HG03095 (cell line): ENCODE measurements around the gene TBCD.
"Not testable (repeated sequence)": the region's sequence is repeated elsewhere in the genome, so short reads cannot be mapped to it uniquely, and the experiment has no call there.

Experiments used
- ATAC-seq: cut with Tn5 transposase; IDR thresholded peaks from one replicate; pipeline ENCODE4 v1.9.1; 2021; ENCODE audit warnings: moderate library complexity; ENCODE audit not compliant: unreplicated experiment

Gene TBCD

GRCh38 chr17:82765371-82765770 lies 13.5 kb downstream of the TBCD start:
- ATAC-seq: no peak

- ATAC-seq: no peak
Observed at GRCh38 chr17:82767041-82767754, 15.3 kb downstream of the TBCD start.

GRCh38 chr17:82769041-82769440 lies 17.2 kb downstream of the TBCD start:
- no peak for ATAC-seq

GRCh38 chr17:82772026-82772425 lies 20.2 kb downstream of the TBCD start:
- ATAC-seq: no peak

- not testable (repeated sequence) for ATAC-seq
Observed at GRCh38 chr17:82774456-82774855, 22.6 kb downstream of the TBCD start.

GRCh38 chr17:82775001-82775823 lies 23.3 kb downstream of the TBCD start:
- no peak for ATAC-seq

- no peak for ATAC-seq
Observed at GRCh38 chr17:82776454-82776853, 24.6 kb downstream of the TBCD start.

- not testable (repeated sequence) for ATAC-seq
Observed at GRCh38 chr17:82777778-82778375, 26.0 kb downstream of the TBCD start.

- ATAC-seq: no peak
Observed at GRCh38 chr17:82779541-82779940, 27.7 kb downstream of the TBCD start.

GRCh38 chr17:82780195-82780594 lies 28.3 kb downstream of the TBCD start:
- ATAC-seq: no peak

GRCh38 chr17:82780971-82781893 lies 29.4 kb downstream of the TBCD start:
- ATAC-seq: no peak

- no peak for ATAC-seq
Observed at GRCh38 chr17:82781894-82782274, 30.0 kb downstream of the TBCD start.

GRCh38 chr17:82782657-82783207 lies 30.9 kb downstream of the TBCD start:
- ATAC-seq: no peak

- ATAC-seq: no peak
Observed at GRCh38 chr17:82783498-82783897, 31.6 kb downstream of the TBCD start.

GRCh38 chr17:82785581-82785980 lies 33.7 kb downstream of the TBCD start:
- ATAC-seq: not testable (repeated sequence)

- ATAC-seq: no peak
Observed at GRCh38 chr17:82786427-82786826, 34.6 kb downstream of the TBCD start.

GRCh38 chr17:82787081-82787848 lies 35.4 kb downstream of the TBCD start:
- ATAC-seq: no peak

- ATAC-seq: no peak
Observed at GRCh38 chr17:82788206-82789001, 36.5 kb downstream of the TBCD start.

GRCh38 chr17:82789051-82789592 lies 37.3 kb downstream of the TBCD start:
- no peak for ATAC-seq
